8988T (cell line): Measurements from ENCODE around the gene ATP6V0E1.
"Not testable (repeated sequence)": the region's sequence is repeated elsewhere in the genome, so short reads cannot be mapped to it uniquely, and the experiment has no call there.

Experiments
- DNase-seq: peaks from one replicate; pipeline ENCODE4 v3.0.0; 2011

Gene ATP6V0E1

GRCh38 chr5:173041881-173042762, 58.6 kb downstream of the ATP6V0E1 start:
- no peak for DNase-seq

GRCh38 chr5:173042763-173043107, 59.2 kb downstream of the ATP6V0E1 start:
- no peak for DNase-seq

GRCh38 chr5:173045474-173045873, 61.9 kb downstream of the ATP6V0E1 start:
- DNase-seq: no peak

GRCh38 chr5:173047096-173047837, 63.7 kb downstream of the ATP6V0E1 start:
- DNase-seq: not testable (repeated sequence)

GRCh38 chr5:173047838-173048105, 64.2 kb downstream of the ATP6V0E1 start:
- no peak for DNase-seq

GRCh38 chr5:173050791-173051190, 67.2 kb downstream of the ATP6V0E1 start:
- no peak for DNase-seq

- no peak for DNase-seq
Observed at GRCh38 chr5:173051746-173052145, 68.2 kb downstream of the ATP6V0E1 start.

GRCh38 chr5:173053041-173053440, 69.5 kb downstream of the ATP6V0E1 start:
- DNase-seq: no peak

GRCh38 chr5:173055042-173055721, 71.6 kb downstream of the ATP6V0E1 start:
- DNase-seq: no peak

GRCh38 chr5:173055722-173055982, 72.1 kb downstream of the ATP6V0E1 start:
- no peak for DNase-seq

- peak; percentile 91 for DNase-seq
Observed at GRCh38 chr5:173055983-173056782, 72.6 kb downstream of the ATP6V0E1 start, which contains the start of gene CREBRF. CREBRF (plus strand) TSS chr5:173056352; CDS start chr5:173080776, 24,424 bp downstream.

- DNase-seq: no peak
Observed at GRCh38 chr5:173056783-173057061, 73.2 kb downstream of the ATP6V0E1 start.

- peak; percentile 87 for DNase-seq
Observed at GRCh38 chr5:173057062-173057924, 73.7 kb downstream of the ATP6V0E1 start.

- no peak for DNase-seq
Observed at GRCh38 chr5:173062141-173062540, 78.6 kb downstream of the ATP6V0E1 start.

- DNase-seq: no peak
Observed at GRCh38 chr5:173065155-173065554, 81.6 kb downstream of the ATP6V0E1 start.

- no peak for DNase-seq
Observed at GRCh38 chr5:173069671-173070070, 86.1 kb downstream of the ATP6V0E1 start.

- no peak for DNase-seq
Observed at GRCh38 chr5:173075137-173075843, 91.7 kb downstream of the ATP6V0E1 start.

- no peak for DNase-seq
Observed at GRCh38 chr5:173075970-173076369, 92.4 kb downstream of the ATP6V0E1 start.

- not testable (repeated sequence) for DNase-seq
Observed at GRCh38 chr5:173076471-173076870, 92.9 kb downstream of the ATP6V0E1 start.

- no peak for DNase-seq
Observed at GRCh38 chr5:173078878-173079277, 95.3 kb downstream of the ATP6V0E1 start.
